ENCODE data around the gene SEC61B. TPM values are rescaled to one million over a fixed set of nuclear protein-coding genes. Genes with fewer than 3 reads are reported as not detected.
"Not testable (repeated sequence)": the region's sequence is repeated elsewhere in the genome, so short reads cannot be mapped to it uniquely, and the experiment has no call there.

SEC61B gene
- total RNA-seq, 4 donors from 2014 or later: 62.5 to 84.0 (median 73.5) TPM

GRCh38 chr9:99192786-99193465 lies 29.2 kb upstream of the SEC61B start:
- H3K27ac ChIP-seq: no peak overlapping the region

GRCh38 chr9:99193466-99193821 lies 28.6 kb upstream of the SEC61B start:
- no peak for ATAC-seq
- TF ChIP-seq EP300 (IDR thresholded peaks at IDR 0.05): no peak
- no peak for TF ChIP-seq POLR2A (IDR thresholded peaks at IDR 0.05)
- TF ChIP-seq POLR2AphosphoS5 (IDR thresholded peaks at IDR 0.05): no peak
- TF ChIP-seq, protein P1, sequence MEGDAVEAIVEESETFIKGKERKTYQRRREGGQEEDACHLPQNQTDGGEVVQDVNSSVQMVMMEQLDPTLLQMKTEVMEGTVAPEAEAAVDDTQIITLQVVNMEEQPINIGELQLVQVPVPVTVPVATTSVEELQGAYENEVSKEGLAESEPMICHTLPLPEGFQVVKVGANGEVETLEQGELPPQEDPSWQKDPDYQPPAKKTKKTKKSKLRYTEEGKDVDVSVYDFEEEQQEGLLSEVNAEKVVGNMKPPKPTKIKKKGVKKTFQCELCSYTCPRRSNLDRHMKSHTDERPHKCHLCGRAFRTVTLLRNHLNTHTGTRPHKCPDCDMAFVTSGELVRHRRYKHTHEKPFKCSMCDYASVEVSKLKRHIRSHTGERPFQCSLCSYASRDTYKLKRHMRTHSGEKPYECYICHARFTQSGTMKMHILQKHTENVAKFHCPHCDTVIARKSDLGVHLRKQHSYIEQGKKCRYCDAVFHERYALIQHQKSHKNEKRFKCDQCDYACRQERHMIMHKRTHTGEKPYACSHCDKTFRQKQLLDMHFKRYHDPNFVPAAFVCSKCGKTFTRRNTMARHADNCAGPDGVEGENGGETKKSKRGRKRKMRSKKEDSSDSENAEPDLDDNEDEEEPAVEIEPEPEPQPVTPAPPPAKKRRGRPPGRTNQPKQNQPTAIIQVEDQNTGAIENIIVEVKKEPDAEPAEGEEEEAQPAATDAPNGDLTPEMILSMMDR (IDR thresholded peaks at IDR 0.05): no peak
- Histone ChIP-seq H3K4me3 (no peak overlapping the region), H3K9me3 (no peaks in the 10 kb centered on the region), H3K4me1 (no peaks in the 10 kb centered on the region), H3K36me3 (no peaks in the 10 kb centered on the region), H3K27ac (no peak overlapping the region), H3K27me3 (peaks cover 8% of the 10 kb centered on the region)
- 75 to 92% methylated on average over 2 of the region's 2 CpGs for WGBS, 2 donors (ENCODE audit: low coverage in 1 of 2)

More at GRCh38 chr9:99192786-99193465, 29.2 kb upstream of the SEC61B start:
- peaks cover 8% of the 10 kb centered on the region for H3K27me3 ChIP-seq
- no peaks in the 10 kb centered on the region for H3K4me1 ChIP-seq
- H3K4me3 ChIP-seq: no peak overlapping the region
- ATAC-seq: no peak
- TF ChIP-seq POLR2A (IDR thresholded peaks at IDR 0.05) (no peak), POLR2AphosphoS5 (IDR thresholded peaks at IDR 0.05) (no peak), EP300 (IDR thresholded peaks at IDR 0.05) (no peak)
- TF ChIP-seq, protein P1 (IDR thresholded peaks at IDR 0.05): no peak
- H3K9me3 ChIP-seq: no peaks in the 10 kb centered on the region
- H3K36me3 ChIP-seq: no peaks in the 10 kb centered on the region
- WGBS, 2 donors (ENCODE audit: low coverage in 1 of 2): 59 to 79% methylated on average over 4 of the region's 5 CpGs

DNA sequence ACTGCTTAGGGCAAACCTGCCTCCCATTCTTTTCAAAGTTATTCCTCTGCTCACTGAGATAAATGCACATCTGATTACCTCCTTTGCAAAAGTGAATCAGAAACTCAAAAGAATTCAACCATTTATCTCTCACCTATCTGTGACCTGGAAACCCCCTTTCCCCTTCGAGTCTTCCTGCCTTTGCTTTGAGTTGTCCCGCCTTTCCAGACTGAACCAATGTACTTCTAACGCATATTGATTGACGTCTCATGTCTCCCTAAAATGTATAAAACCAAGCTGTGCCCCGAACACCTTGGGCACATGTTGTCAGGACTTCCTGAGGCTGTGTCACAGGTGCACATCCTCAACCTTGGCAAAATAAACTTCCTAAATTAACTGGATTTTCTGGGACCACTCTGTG lies 25.6 kb upstream of the SEC61B start:
- H3K36me3 ChIP-seq, H3K4me3 ChIP-seq, ATAC-seq, H3K9me3 ChIP-seq, H3K4me1 ChIP-seq, H3K27ac ChIP-seq, H3K27me3 ChIP-seq: not testable (repeated sequence)
- WGBS, 2 donors (ENCODE audit: low coverage in 1 of 2): 77 to 86% methylated on average over 5 of the region's 5 CpGs

GRCh38 chr9:99197124-99197630 lies 24.9 kb upstream of the SEC61B start:
- H3K27me3 ChIP-seq: no peaks in the 10 kb centered on the region
- TF ChIP-seq EP300 (IDR thresholded peaks at IDR 0.05): no peak
- TF ChIP-seq POLR2A (IDR thresholded peaks at IDR 0.05): no peak
- TF ChIP-seq POLR2AphosphoS5 (IDR thresholded peaks at IDR 0.05): no peak
- TF ChIP-seq, protein P1 (IDR thresholded peaks at IDR 0.05): no peak
- no peak overlapping the region for H3K4me3 ChIP-seq
- 74 to 90% methylated on average over 2 to 3 of the region's 3 CpGs for WGBS, 2 donors (ENCODE audit: low coverage in 1 of 2)
- H3K9me3 ChIP-seq: no peaks in the 10 kb centered on the region
- H3K36me3 ChIP-seq: no peaks in the 10 kb centered on the region
- no peak overlapping the region for H3K27ac ChIP-seq
- no peaks in the 10 kb centered on the region for H3K4me1 ChIP-seq
- no peak for ATAC-seq

- TF ChIP-seq, protein P1 (IDR thresholded peaks at IDR 0.05): no peak
- TF ChIP-seq EP300 (IDR thresholded peaks at IDR 0.05): no peak
- TF ChIP-seq POLR2AphosphoS5 (IDR thresholded peaks at IDR 0.05): no peak
- TF ChIP-seq POLR2A (IDR thresholded peaks at IDR 0.05): no peak
- Histone ChIP-seq H3K9me3 (no peaks in the 10 kb centered on the region), H3K4me3 (no peak overlapping the region), H3K4me1 (no peaks in the 10 kb centered on the region), H3K27me3 (no peaks in the 10 kb centered on the region), H3K36me3 (no peaks in the 10 kb centered on the region), H3K27ac (no peak overlapping the region)
- ATAC-seq: no peak
- 82% methylated on average over 2 to 3 of the region's 9 CpGs for WGBS, 2 donors (ENCODE audit: low coverage in 1 of 2)
Observed at GRCh38 chr9:99197987-99198386, 24.1 kb upstream of the SEC61B start.
